DOHH2 (cell line): ENCODE data around the gene NDRG2.

ENCODE experiments used
- H3F3A ChIP-seq: fragments of 200-600 bp; sonication (generic), shearing (Covaris generic); 2 replicates; pipeline ENCODE4 v1.6.0; 2016; ENCODE audit warnings: antibody characterized with exemption, mild to moderate bottlenecking; ENCODE audit not compliant: control insufficient read depth, insufficient read depth
- H3K27ac ChIP-seq: fragments of 200-600 bp; sonication (generic); 2 replicates; pipeline ENCODE4 v1.5.1; 2014; ENCODE audit warnings: low read depth, mild to moderate bottlenecking, low read length, moderate library complexity
- H3K27me3 ChIP-seq: fragments of 200-600 bp; sonication (generic); 2 replicates; pipeline ENCODE4 v1.6.1; 2014; ENCODE audit warnings: mild to moderate bottlenecking, low read length, mixed read lengths; ENCODE audit not compliant: control insufficient read depth
- H3K36me3 ChIP-seq: fragments of 200-600 bp; sonication (generic); 2 replicates; pipeline ENCODE4 v1.6.1; 2014; ENCODE audit warnings: mild to moderate bottlenecking, low read length, moderate library complexity, mixed read lengths; ENCODE audit not compliant: control insufficient read depth
- H3K4me1 ChIP-seq: fragments of 200-600 bp; sonication (generic); 2 replicates; pipeline ENCODE4 v1.6.1; 2014; ENCODE audit warnings: mild to moderate bottlenecking, low read length, mixed read lengths; ENCODE audit not compliant: control insufficient read depth
- H3K4me2 ChIP-seq: fragments of 200-600 bp; sonication (generic); 2 replicates; pipeline ENCODE4 v1.6.0; 2014; ENCODE audit warnings: mild to moderate bottlenecking, low read length, moderate library complexity
- H3K4me3 ChIP-seq: fragments of 200-600 bp; sonication (generic); 2 replicates; pipeline ENCODE4 v1.5.1; 2014; ENCODE audit warnings: mild to moderate bottlenecking, low read length, mixed read lengths
- H3K79me2 ChIP-seq: fragments of 200-600 bp; sonication (generic); 2 replicates; pipeline ENCODE4 v1.6.1; 2014; ENCODE audit warnings: mild to moderate bottlenecking, low read length, mixed read lengths; ENCODE audit not compliant: control insufficient read depth
- H3K9me2 ChIP-seq: fragments of 200-600 bp; sonication (generic); replicated peaks from 2 replicates; pipeline ENCODE4 v1.6.1; 2014; ENCODE audit warnings: mild to moderate bottlenecking, low read length, mixed read lengths; ENCODE audit not compliant: control insufficient read depth
- H3K9me3 ChIP-seq: fragments of 200-600 bp; sonication (generic); 2 replicates; pipeline ENCODE4 v1.6.1; 2014; ENCODE audit warnings: antibody characterized with exemption, low read length, mixed read lengths; ENCODE audit not compliant: control insufficient read depth, insufficient read depth
- H4K20me1 ChIP-seq: fragments of 200-600 bp; sonication (generic); 2 replicates; pipeline ENCODE4 v1.6.0; 2014; ENCODE audit warnings: low read depth, mild to moderate bottlenecking, antibody characterized with exemption, low read length, moderate library complexity; ENCODE audit not compliant: control insufficient read depth, insufficient read depth
- CTCF ChIP-seq: fragments of 200-600 bp; sonication (generic); IDR thresholded peaks from one replicate; pipeline ENCODE4 v1.5.1; 2014; ENCODE audit warnings: antibody characterized with exemption, mild to moderate bottlenecking, low read depth, low read length; ENCODE audit not compliant: poor library complexity, severe bottlenecking
- EZH2phosphoT487 ChIP-seq: fragments of 200-600 bp; sonication (generic); IDR thresholded peaks from 2 replicates; pipeline ENCODE4 v1.6.1; 2017; ENCODE audit warnings: borderline replicate concordance, mild to moderate bottlenecking, antibody characterized with exemption, low read length, moderate library complexity, mixed read lengths

NDRG2 gene

GRCh38 chr14:21001218-21001617 is 23.6 kb downstream of the NDRG2 start:
- H3K79me2 ChIP-seq, result no peaks in the 10 kb centered on the region
- H3K4me2 ChIP-seq, result no peak overlapping the region
- no peaks in the 10 kb centered on the region for H4K20me1 ChIP-seq
- H3K4me1 ChIP-seq, result no peaks in the 10 kb centered on the region
- no peaks in the 10 kb centered on the region for H3F3A ChIP-seq
- H3K4me3 ChIP-seq, result no peak overlapping the region
- H3K27ac ChIP-seq, result no peak overlapping the region
- H3K27me3 ChIP-seq, result no peaks in the 10 kb centered on the region
- no peaks in the 10 kb centered on the region for H3K9me2 ChIP-seq
- H3K9me3 ChIP-seq, result no peaks in the 10 kb centered on the region
- H3K36me3 ChIP-seq, result peaks cover 9% of the 10 kb centered on the region
- TF ChIP-seq CTCF (no peak), EZH2phosphoT487 (no peak)

GRCh38 chr14:20999591-20999990 is 25.3 kb downstream of the NDRG2 start:
- Histone ChIP-seq H3K4me3 (no peak overlapping the region), H4K20me1 (no peaks in the 10 kb centered on the region), H3K36me3 (peaks cover 25% of the 10 kb centered on the region), H3K9me2 (no peaks in the 10 kb centered on the region), H3K27me3 (no peaks in the 10 kb centered on the region), H3F3A (no peaks in the 10 kb centered on the region), H3K9me3 (no peaks in the 10 kb centered on the region), H3K4me1 (no peaks in the 10 kb centered on the region), H3K27ac (no peak overlapping the region), H3K4me2 (no peak overlapping the region), H3K79me2 (no peaks in the 10 kb centered on the region)
- TF ChIP-seq CTCF (no peak), EZH2phosphoT487 (no peak)

DNA sequence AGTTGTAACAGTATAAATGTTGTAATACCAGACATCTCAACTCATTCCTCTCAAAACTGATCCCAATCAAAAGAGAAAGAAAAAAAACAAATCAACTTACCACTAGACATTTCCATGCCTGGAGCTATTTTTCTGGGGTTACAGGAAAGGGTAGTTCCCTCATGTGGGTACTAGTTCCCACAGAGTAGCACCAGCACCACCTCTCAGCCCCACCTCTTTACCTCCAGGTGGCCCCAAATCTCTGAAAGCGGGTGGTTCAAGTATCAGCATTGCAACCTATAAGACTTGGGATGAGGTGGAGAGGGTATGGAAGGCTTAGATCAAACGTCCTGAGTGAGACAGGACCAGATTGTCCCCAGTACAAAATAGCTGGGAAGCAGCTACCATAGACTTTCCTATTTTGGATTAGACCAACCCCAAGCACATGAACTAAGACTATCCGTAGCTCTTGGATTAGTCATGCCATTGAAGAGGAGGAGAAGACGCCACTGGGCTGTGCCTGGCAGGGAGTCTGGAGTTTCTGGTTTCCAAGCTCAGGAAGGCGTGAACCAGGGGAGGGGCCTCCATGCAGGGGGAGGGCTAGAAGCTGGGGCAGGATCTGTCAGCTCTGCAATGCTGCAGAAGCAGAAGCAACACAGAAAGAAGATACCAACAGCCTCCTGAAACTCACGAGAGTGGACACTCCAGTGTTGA is 26.0 kb downstream of the NDRG2 start, which contains the start of gene SLC39A2:
Gene SLC39A2, plus strand, starts transcription at position 620 of the 693 bp plus-strand sequence. CDS start 154 bp downstream, outside the sequence.
- Histone ChIP-seq H3K4me2 (no peak within 1 kb of the TSS), H3K27ac (no peak within 1 kb of the TSS), H3K4me3 (no peak within 1 kb of the TSS), H3K4me1 (no peaks in the 10 kb centered on the region), H3F3A (no peaks in the 10 kb centered on the region), H3K27me3 (no peaks in the 10 kb centered on the region), H3K79me2 (no peaks in the 10 kb centered on the region), H4K20me1 (no peaks in the 10 kb centered on the region), H3K9me3 (no peaks in the 10 kb centered on the region), H3K36me3 (peaks cover 33% of the 10 kb centered on the region), H3K9me2 (no peaks in the 10 kb centered on the region)
- TF ChIP-seq CTCF (no peak), EZH2phosphoT487 (no peak)
